ENCODE measurements around the gene TMC3.
"Not testable (repeated sequence)": the region's sequence is repeated elsewhere in the genome, so short reads cannot be mapped to it uniquely, and the experiment has no call there.

The TMC3 gene

GRCh38 chr15:81373775-81374395, at the start of gene TMC3:
TMC3 (minus strand) TSS chr15:81374213; CDS start chr15:81374077, 136 bp downstream.
- DNase-seq, result no peak

- no peak for DNase-seq
Observed at GRCh38 chr15:81421461-81421860, 47.4 kb upstream of the TMC3 start.

GRCh38 chr15:81419332-81419943, 45.4 kb upstream of the TMC3 start:
- no peak for DNase-seq

GRCh38 chr15:81418891-81419290, 44.9 kb upstream of the TMC3 start:
- no peak for DNase-seq

- DNase-seq, result no peak
Observed at GRCh38 chr15:81418444-81418843, 44.4 kb upstream of the TMC3 start.

- DNase-seq, result not testable (repeated sequence)
Observed at GRCh38 chr15:81414274-81414968, 40.4 kb upstream of the TMC3 start.

- DNase-seq, result no peak
Observed at GRCh38 chr15:81413851-81414250, 39.8 kb upstream of the TMC3 start.

- no peak for DNase-seq
Observed at GRCh38 chr15:81411969-81412633, 38.1 kb upstream of the TMC3 start.

GRCh38 chr15:81411051-81411450, 37.0 kb upstream of the TMC3 start:
- DNase-seq, result no peak

- no peak for DNase-seq
Observed at GRCh38 chr15:81410318-81410753, 36.3 kb upstream of the TMC3 start.

- no peak for DNase-seq
Observed at GRCh38 chr15:81407718-81408117, 33.7 kb upstream of the TMC3 start.

- DNase-seq, result no peak
Observed at GRCh38 chr15:81407176-81407575, 33.2 kb upstream of the TMC3 start.

- no peak for DNase-seq
Observed at GRCh38 chr15:81400640-81401236, 26.7 kb upstream of the TMC3 start.

- no peak for DNase-seq
Observed at GRCh38 chr15:81398910-81399551, 25.0 kb upstream of the TMC3 start.

GRCh38 chr15:81398456-81398855, 24.4 kb upstream of the TMC3 start:
- no peak for DNase-seq

GRCh38 chr15:81394603-81395002, 20.6 kb upstream of the TMC3 start:
- no peak for DNase-seq

GRCh38 chr15:81391657-81392056, 17.6 kb upstream of the TMC3 start:
- DNase-seq, result no peak

- no peak for DNase-seq
Observed at GRCh38 chr15:81388436-81388770, 14.4 kb upstream of the TMC3 start.

GRCh38 chr15:81387621-81388435, 13.8 kb upstream of the TMC3 start:
- DNase-seq, result no peak

- DNase-seq, result no peak
Observed at GRCh38 chr15:81386947-81387346, 12.9 kb upstream of the TMC3 start.

GRCh38 chr15:81385721-81386076, 11.7 kb upstream of the TMC3 start:
- no peak for DNase-seq
